Thoracic aorta endothelial cell (primary cell): Measurements from ENCODE around the gene YTHDC2. TPM values are rescaled to one million over a fixed set of nuclear protein-coding genes. Genes with fewer than 3 reads are reported as not detected.

Experiments used
- small RNA-seq: library from RNA; depleted of rRNA; stranded (forward); fragments of <200 nt; gene quantifications from one replicate; pipeline ENCODE3, GENCODE V24; 2012
- total RNA-seq: library from RNA; depleted of rRNA; stranded (reverse); fragments of >200 nt; gene quantifications from 2 replicates; pipeline ENCODE4 v1.2.3, GENCODE V29; 2012

Gene YTHDC2
- 43.4 and 44.8 TPM in 2 replicates for total RNA-seq

DNA sequence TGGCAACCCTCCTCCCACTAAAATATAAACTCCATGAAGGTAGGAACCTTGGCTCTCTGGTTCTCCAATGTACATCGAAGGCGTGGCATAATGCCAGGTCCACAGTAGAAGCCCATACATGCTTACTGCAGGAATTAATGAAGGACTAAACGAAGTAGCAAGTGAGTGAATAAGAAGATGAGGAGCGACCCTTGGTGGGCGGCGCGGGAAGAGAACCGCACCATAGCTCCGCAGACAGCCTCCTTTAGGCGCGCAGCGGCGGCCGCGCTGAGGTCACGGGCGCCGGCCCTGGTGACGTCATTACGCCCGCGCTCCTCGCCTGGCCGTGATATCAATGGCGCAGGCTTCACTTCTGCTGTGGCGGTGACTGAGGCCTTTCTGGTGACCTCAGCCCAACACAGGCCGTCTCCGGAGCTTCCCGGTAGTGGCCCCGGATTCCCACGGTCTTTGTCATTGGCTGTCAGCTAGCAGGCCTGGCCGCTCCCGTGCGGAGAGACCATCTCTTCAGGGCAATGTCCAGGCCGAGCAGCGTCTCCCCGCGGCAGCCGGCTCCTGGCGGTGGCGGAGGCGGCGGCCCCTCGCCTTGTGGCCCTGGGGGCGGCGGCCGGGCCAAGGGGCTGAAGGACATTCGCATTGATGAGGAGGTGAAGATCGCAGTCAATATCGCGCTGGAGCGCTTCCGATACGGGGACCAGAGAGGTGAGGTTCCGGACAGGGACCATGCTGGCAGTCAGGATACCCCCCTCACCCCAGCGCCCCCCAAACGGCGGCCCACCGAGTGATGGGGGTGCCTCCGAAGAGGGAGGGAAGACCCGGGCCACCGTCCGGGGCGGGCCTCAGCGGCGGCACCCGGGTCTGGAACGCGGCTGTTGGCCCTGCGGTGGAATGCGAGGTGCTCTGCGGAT, at the start of gene YTHDC2:
TSS of gene YTHDC2 (plus strand) at position 311 of the 905 bp plus-strand sequence. CDS start at position 513, 202 bp downstream.

GRCh38 chr5:113487781-113488644, 25.5 kb upstream of the YTHDC2 start, which contains the start of gene MCC:
Gene MCC (minus strand): TSS chr5:113488453.

Small RNA genes within 50 kb of the gene (small RNA-seq; reads per million reads assigned to genes)
- gene RNU4ATAC13P = not detected

Other genes with a start within 250 kb of the YTHDC2 start
- under 0.01 TPM in 1 of 2 replicates, not detected in the other for gene TSSK1B, start 78.7 kb upstream of the YTHDC2 start, total RNA-seq
- 38.6 and 55.6 TPM in 2 replicates for gene MCC, start 25.2 kb upstream of the YTHDC2 start, total RNA-seq